Hepatocyte (in vitro differentiated cells): ENCODE data around the gene GBX1. TPM values are rescaled to one million over a fixed set of nuclear protein-coding genes. Genes with fewer than 3 reads are reported as not detected.

ENCODE experiments used
- DNase-seq: peaks from one replicate; pipeline ENCODE4 v3.0.0-alpha.2; 2016; ENCODE audit warnings: low spot score
- H2AFZ ChIP-seq: fragments of 200-600 bp; sonication (generic); 2 replicates; pipeline ENCODE4 v1.6.0; 2016; ENCODE audit warnings: antibody characterized with exemption, mild to moderate bottlenecking
- H3K27ac ChIP-seq: fragments of 200-600 bp; sonication (generic); 2 replicates; pipeline ENCODE4 v1.5.1; 2016; ENCODE audit warnings: mild to moderate bottlenecking
- H3K27me3 ChIP-seq: fragments of 200-600 bp; sonication (generic); 2 replicates; pipeline ENCODE4 v1.6.1; 2016
- H3K36me3 ChIP-seq: fragments of 200-600 bp; sonication (generic); replicated peaks from 2 replicates; pipeline ENCODE4 v1.5.1; 2016; ENCODE audit warnings: low read depth; ENCODE audit not compliant: insufficient read depth
- H3K4me1 ChIP-seq: fragments of 200-600 bp; sonication (generic); 2 replicates; pipeline ENCODE4 v1.5.1; 2016; ENCODE audit warnings: mild to moderate bottlenecking, moderate library complexity; ENCODE audit not compliant: insufficient read depth
- H3K4me2 ChIP-seq: fragments of 200-600 bp; sonication (generic); 2 replicates; pipeline ENCODE4 v1.6.0; 2016
- H3K4me3 ChIP-seq: fragments of 200-600 bp; sonication (generic); 2 replicates; pipeline ENCODE4 v1.5.1; 2016; ENCODE audit warnings: mild to moderate bottlenecking
- H3K79me2 ChIP-seq: fragments of 200-600 bp; sonication (generic); 2 replicates; pipeline ENCODE4 v1.6.0; 2017; ENCODE audit warnings: mild to moderate bottlenecking
- H3K9me2 ChIP-seq: fragments of 200-600 bp; sonication (generic); replicated peaks from 2 replicates; pipeline ENCODE4 v1.6.0; 2017; ENCODE audit warnings: mild to moderate bottlenecking; ENCODE audit not compliant: insufficient read depth
- H3K9me3 ChIP-seq: fragments of 200-600 bp; sonication (generic); 2 replicates; pipeline ENCODE4 v1.5.1; 2016; ENCODE audit warnings: low read depth, mild to moderate bottlenecking
- H4K20me1 ChIP-seq: fragments of 200-600 bp; sonication (generic); 2 replicates; pipeline ENCODE4 v1.6.0; 2016; ENCODE audit warnings: mild to moderate bottlenecking; ENCODE audit not compliant: insufficient read depth, poor library complexity, severe bottlenecking
- EZH2 ChIP-seq: fragments of 200-600 bp; sonication (generic); IDR thresholded peaks from 2 replicates; pipeline ENCODE4 v1.6.1; 2016; ENCODE audit warnings: antibody characterized with exemption, mild to moderate bottlenecking, borderline replicate concordance
- EZH2phosphoT487 ChIP-seq: fragments of 200-600 bp; sonication (generic); IDR thresholded peaks from one replicate; pipeline ENCODE4 v1.6.1; 2018; ENCODE audit warnings: antibody characterized with exemption, mild to moderate bottlenecking, low read depth, moderate library complexity; ENCODE audit not compliant: unreplicated experiment, severe bottlenecking
- WGBS: methylation state at CpG from one replicate; pipeline ENCODE4 v1.1.6; 2016; ENCODE audit warnings: low lambda C conversion rate; ENCODE audit errors: missing lambda C conversion rate; 5-methylcytosine and 5-hydroxymethylcytosine counted together
- polyA plus RNA-seq: library from polyadenylated mRNA; unstranded; fragments of >200 nt; fragmentation: Nextera tagmentation; extraction: Ambion mirVana; gene quantifications from 2 replicates; pipeline ENCODE4 v1.2.1, GENCODE V29; 2016
- total RNA-seq: library from RNA; depleted of rRNA; stranded (reverse); fragments of >200 nt; gene quantifications from 2 replicates; pipeline ENCODE4 v1.2.3, GENCODE V29; 2014
- TF ChIP-seq, protein P1 (sequence below): fragments of 200-600 bp; sonication (generic); IDR thresholded peaks from 2 replicates; pipeline ENCODE4 v1.5.1; 2016; ENCODE audit warnings: antibody characterized with exemption, mild to moderate bottlenecking; ENCODE audit not compliant: poor library complexity

Gene GBX1
- total and polyA plus RNA-seq, 2 experiments from 2014 or later: not detected

DNA sequence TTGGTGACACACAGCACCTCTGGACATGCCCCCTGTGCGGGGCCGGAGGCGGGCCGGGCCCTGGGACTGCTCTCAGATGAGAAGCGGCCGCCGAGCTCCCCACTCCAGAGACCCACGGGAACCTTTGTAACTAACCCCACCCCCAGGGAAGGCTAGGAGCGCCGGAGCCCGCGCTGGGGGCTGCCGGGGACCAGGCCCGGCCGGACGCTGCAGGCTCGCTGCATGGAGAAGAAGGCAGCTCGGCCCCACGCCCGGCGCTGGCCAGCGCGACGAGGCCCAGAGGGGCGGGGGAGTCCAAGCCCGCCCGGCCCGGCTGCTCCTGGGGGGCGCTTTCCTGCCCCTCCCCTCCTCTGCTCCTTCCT is 44.7 kb downstream of the GBX1 start:
- Histone ChIP-seq H3K4me2 (no peak overlapping the region), H2AFZ (no peak overlapping the region), H3K4me1 (peaks cover 6% of the 10 kb centered on the region), H3K36me3 (no peaks in the 10 kb centered on the region), H3K9me2 (no peaks in the 10 kb centered on the region), H3K4me3 (no peak overlapping the region), H3K79me2 (peaks cover 4% of the 10 kb centered on the region), H4K20me1 (peaks cover 40% of the 10 kb centered on the region), H3K27ac (no peak overlapping the region), H3K9me3 (no peaks in the 10 kb centered on the region), H3K27me3 (no peaks in the 10 kb centered on the region)
- TF ChIP-seq EZH2 (no peak), EZH2phosphoT487 (no peak)
- TF ChIP-seq, protein P1, sequence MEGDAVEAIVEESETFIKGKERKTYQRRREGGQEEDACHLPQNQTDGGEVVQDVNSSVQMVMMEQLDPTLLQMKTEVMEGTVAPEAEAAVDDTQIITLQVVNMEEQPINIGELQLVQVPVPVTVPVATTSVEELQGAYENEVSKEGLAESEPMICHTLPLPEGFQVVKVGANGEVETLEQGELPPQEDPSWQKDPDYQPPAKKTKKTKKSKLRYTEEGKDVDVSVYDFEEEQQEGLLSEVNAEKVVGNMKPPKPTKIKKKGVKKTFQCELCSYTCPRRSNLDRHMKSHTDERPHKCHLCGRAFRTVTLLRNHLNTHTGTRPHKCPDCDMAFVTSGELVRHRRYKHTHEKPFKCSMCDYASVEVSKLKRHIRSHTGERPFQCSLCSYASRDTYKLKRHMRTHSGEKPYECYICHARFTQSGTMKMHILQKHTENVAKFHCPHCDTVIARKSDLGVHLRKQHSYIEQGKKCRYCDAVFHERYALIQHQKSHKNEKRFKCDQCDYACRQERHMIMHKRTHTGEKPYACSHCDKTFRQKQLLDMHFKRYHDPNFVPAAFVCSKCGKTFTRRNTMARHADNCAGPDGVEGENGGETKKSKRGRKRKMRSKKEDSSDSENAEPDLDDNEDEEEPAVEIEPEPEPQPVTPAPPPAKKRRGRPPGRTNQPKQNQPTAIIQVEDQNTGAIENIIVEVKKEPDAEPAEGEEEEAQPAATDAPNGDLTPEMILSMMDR: no peak
- no peak for DNase-seq
- WGBS: 96% methylated on average over 14 of the region's 29 CpGs

DNA sequence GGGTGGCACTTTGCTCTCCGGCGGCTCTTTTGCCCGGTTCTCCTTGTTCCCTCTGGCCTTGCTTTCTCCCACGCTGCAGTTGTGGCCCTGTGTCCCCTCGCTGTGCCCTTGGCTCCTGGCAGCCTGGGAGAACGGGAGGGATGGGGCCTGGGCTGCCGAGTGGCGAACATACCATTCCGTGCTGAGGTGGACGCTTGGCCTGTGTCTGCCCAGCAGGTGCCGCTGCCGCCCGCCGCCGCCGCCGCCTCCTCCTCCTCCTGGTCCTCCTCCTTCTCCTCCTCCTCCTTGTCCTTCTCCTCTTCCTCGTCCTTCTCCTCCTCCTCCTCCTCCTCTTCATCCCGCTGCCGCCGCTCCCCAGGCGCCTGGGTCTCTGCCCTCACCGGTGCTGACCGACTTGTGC is 45.2 kb downstream of the GBX1 start:
- DNase-seq: no peak
- H3K4me1 ChIP-seq: peaks cover 6% of the 10 kb centered on the region
- H4K20me1 ChIP-seq: peaks cover 43% of the 10 kb centered on the region

DNA sequence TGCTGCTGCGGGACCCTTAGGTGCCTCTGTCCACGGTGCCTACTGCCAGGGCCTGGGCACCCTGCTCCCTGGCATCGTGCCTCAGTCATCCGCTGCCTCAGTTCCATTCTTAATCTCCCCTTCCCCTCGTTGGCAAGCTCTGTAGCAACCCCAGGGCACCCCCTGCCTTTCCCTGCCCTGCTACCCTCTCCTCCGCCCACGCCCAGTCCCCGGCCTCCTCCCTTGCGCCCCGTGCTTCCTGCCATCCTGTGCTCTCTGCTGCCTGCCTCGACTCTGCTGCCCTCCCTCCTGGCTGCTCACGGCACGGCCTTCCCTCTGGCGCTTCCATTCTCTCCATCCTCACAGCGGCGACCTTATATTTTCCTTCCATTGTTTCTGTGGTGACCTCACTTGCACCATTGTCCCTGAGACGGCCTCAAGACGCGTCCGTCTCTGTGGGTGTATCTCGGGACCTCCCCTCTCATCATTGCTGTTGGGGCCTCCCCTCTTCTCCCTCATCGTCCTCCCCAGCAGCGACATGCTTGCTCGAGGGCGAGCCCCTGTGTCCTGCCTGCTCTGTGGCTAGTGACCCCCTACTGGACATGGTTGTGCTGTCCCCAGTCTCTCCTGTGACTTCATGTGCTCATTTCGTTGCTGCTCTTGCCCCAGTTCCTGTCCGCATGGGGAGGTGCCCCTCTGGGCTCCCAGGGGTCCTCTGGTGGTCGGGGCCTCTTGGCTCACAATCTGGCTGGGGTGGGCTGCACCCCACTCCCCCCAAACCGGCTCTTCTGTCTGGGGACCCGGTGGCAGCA is 45.9 kb downstream of the GBX1 start:
- WGBS: 95% methylated on average over 28 of the region's 30 CpGs
- H3K9me3 ChIP-seq: no peaks in the 10 kb centered on the region
- no peak overlapping the region for H3K27ac ChIP-seq
- no peak overlapping the region for H3K4me3 ChIP-seq
- DNase-seq: no peak
- no peaks in the 10 kb centered on the region for H3K27me3 ChIP-seq
- peaks cover 6% of the 10 kb centered on the region for H3K4me1 ChIP-seq
- H2AFZ ChIP-seq: no peak overlapping the region
- no peak overlapping the region for H3K4me2 ChIP-seq
- peaks cover 44% of the 10 kb centered on the region for H4K20me1 ChIP-seq
- no peaks in the 10 kb centered on the region for H3K9me2 ChIP-seq
- no peaks in the 10 kb centered on the region for H3K36me3 ChIP-seq
- peaks cover 9% of the 10 kb centered on the region for H3K79me2 ChIP-seq
- TF ChIP-seq EZH2phosphoT487 (no peak), EZH2 (no peak)
- TF ChIP-seq, protein P1: no peak

More for the DNA sequence above, 45.2 kb downstream of the GBX1 start:
- H3K9me2 ChIP-seq: no peaks in the 10 kb centered on the region
- H3K4me2 ChIP-seq: no peak overlapping the region
- H3K27ac ChIP-seq: no peak overlapping the region
- H3K4me3 ChIP-seq: no peak overlapping the region
- TF ChIP-seq EZH2 (no peak), EZH2phosphoT487 (no peak)
- TF ChIP-seq, protein P1: no peak
- H2AFZ ChIP-seq: no peak overlapping the region
- H3K27me3 ChIP-seq: no peaks in the 10 kb centered on the region
- H3K79me2 ChIP-seq: peaks cover 4% of the 10 kb centered on the region
- H3K36me3 ChIP-seq: no peaks in the 10 kb centered on the region
- 91% methylated on average over 20 of the region's 24 CpGs for WGBS
- no peaks in the 10 kb centered on the region for H3K9me3 ChIP-seq
